Ectodermal cell (in vitro differentiated cells): ENCODE data around the gene EDEM2.
"Not testable (repeated sequence)": the region's sequence is repeated elsewhere in the genome, so short reads cannot be mapped to it uniquely, and the experiment has no call there.

Source experiments
- H3K27ac ChIP-seq: 2 replicates; pipeline ENCODE4 v1.7.0; 2013; ENCODE audit warnings: mild to moderate bottlenecking, low read depth, low read length; ENCODE audit not compliant: insufficient read depth, poor library complexity, severe bottlenecking
- H3K27me3 ChIP-seq: 2 replicates; pipeline ENCODE4 v1.7.0; 2013; ENCODE audit warnings: mild to moderate bottlenecking, low read length; ENCODE audit not compliant: insufficient read depth, control insufficient read depth, poor library complexity, severe bottlenecking
- H3K36me3 ChIP-seq: one replicate; pipeline ENCODE4 v1.7.0; 2013; ENCODE audit warnings: low read length; ENCODE audit not compliant: control insufficient read depth, insufficient read depth
- H3K4me1 ChIP-seq: one replicate; pipeline ENCODE4 v1.7.0; 2013; ENCODE audit warnings: low read length; ENCODE audit not compliant: control insufficient read depth, insufficient read depth
- H3K4me3 ChIP-seq: 2 replicates; pipeline ENCODE4 v1.7.0; 2013; ENCODE audit warnings: low read depth, low read length, control low read depth; ENCODE audit not compliant: insufficient read depth
- H3K9me3 ChIP-seq: 2 replicates; pipeline ENCODE4 v1.7.0; 2013; ENCODE audit warnings: mild to moderate bottlenecking, low read length, moderate library complexity; ENCODE audit not compliant: control insufficient read depth
- WGBS, 2 experiments: methylation state at CpG; one replicate each; pipeline ENCODE4 v1.1.7; 2013; ENCODE audit warnings: missing lambda C conversion rate in 2 of 2; 5-methylcytosine and 5-hydroxymethylcytosine counted together

EDEM2 gene

GRCh38 chr20:35168701-35169409, 21.7 kb upstream of the EDEM2 start:
- not testable (repeated sequence) for H3K36me3 ChIP-seq, H3K4me3 ChIP-seq, H3K9me3 ChIP-seq, H3K27me3 ChIP-seq, H3K27ac ChIP-seq
- WGBS, 2 experiments, result 90 to 93% methylated on average over 4 of the region's 4 CpGs
- peaks cover 11% of the 10 kb centered on the region for H3K4me1 ChIP-seq

- Histone ChIP-seq H3K27ac (no peak overlapping the region), H3K4me1 (peaks cover 11% of the 10 kb centered on the region), H3K9me3 (no peaks in the 10 kb centered on the region), H3K4me3 (no peak overlapping the region), H3K27me3 (peaks cover 7% of the 10 kb centered on the region), H3K36me3 (no peaks in the 10 kb centered on the region)
- 83 to 100% methylated on average over 1 of the region's 1 CpG for WGBS, 2 experiments
Measured at GRCh38 chr20:35167787-35168186, 20.7 kb upstream of the EDEM2 start.

- Histone ChIP-seq H3K27ac (no peak overlapping the region), H3K4me3 (no peak overlapping the region), H3K36me3 (no peaks in the 10 kb centered on the region), H3K9me3 (no peaks in the 10 kb centered on the region), H3K4me1 (peaks cover 8% of the 10 kb centered on the region), H3K27me3 (no peaks in the 10 kb centered on the region)
- 39 to 44% methylated on average over 5 of the region's 5 CpGs for WGBS, 2 experiments
Measured at GRCh38 chr20:35166242-35166830, 19.2 kb upstream of the EDEM2 start.

- WGBS, 2 experiments, result 78 to 81% methylated on average over 4 of the region's 4 CpGs
- Histone ChIP-seq H3K9me3 (no peaks in the 10 kb centered on the region), H3K27me3 (no peaks in the 10 kb centered on the region), H3K4me1 (peaks cover 5% of the 10 kb centered on the region), H3K27ac (no peak overlapping the region), H3K36me3 (no peaks in the 10 kb centered on the region), H3K4me3 (no peak overlapping the region)
Measured at GRCh38 chr20:35165221-35166185, 18.4 kb upstream of the EDEM2 start.

- H3K9me3 ChIP-seq, H3K27me3 ChIP-seq, H3K27ac ChIP-seq, H3K36me3 ChIP-seq, H3K4me3 ChIP-seq, H3K4me1 ChIP-seq: not testable (repeated sequence)
Measured at GRCh38 chr20:35164531-35164930, 17.4 kb upstream of the EDEM2 start.

GRCh38 chr20:35160341-35160740, 13.2 kb upstream of the EDEM2 start:
- H3K4me1 ChIP-seq, H3K27ac ChIP-seq, H3K9me3 ChIP-seq, H3K36me3 ChIP-seq, H3K27me3 ChIP-seq, H3K4me3 ChIP-seq: not testable (repeated sequence)
- 94 to 95% methylated on average over 5 of the region's 5 CpGs for WGBS, 2 experiments

- H3K4me1 ChIP-seq, result no peaks in the 10 kb centered on the region
- no peaks in the 10 kb centered on the region for H3K36me3 ChIP-seq
- WGBS, 2 experiments, result 92 to 93% methylated on average over 5 to 6 of the region's 6 CpGs
- H3K9me3 ChIP-seq, result no peaks in the 10 kb centered on the region
- H3K27ac ChIP-seq, result no peak overlapping the region
- no peak overlapping the region for H3K4me3 ChIP-seq
- H3K27me3 ChIP-seq, result no peaks in the 10 kb centered on the region
Measured at GRCh38 chr20:35156978-35157377, 9.8 kb upstream of the EDEM2 start.

GRCh38 chr20:35155936-35156335, 8.8 kb upstream of the EDEM2 start:
- 87 to 100% methylated on average over 2 of the region's 2 CpGs for WGBS, 2 experiments
- no peak overlapping the region for H3K27ac ChIP-seq

GRCh38 chr20:35151736-35152135, 4.6 kb upstream of the EDEM2 start:
- no peaks in the 10 kb centered on the region for H3K36me3 ChIP-seq
- H3K4me1 ChIP-seq, result no peaks in the 10 kb centered on the region
- H3K4me3 ChIP-seq, result no peak overlapping the region
- no peak overlapping the region for H3K27ac ChIP-seq
- WGBS, 2 experiments, result 96 to 98% methylated on average over 4 of the region's 4 CpGs
- H3K27me3 ChIP-seq, result no peaks in the 10 kb centered on the region
- no peaks in the 10 kb centered on the region for H3K9me3 ChIP-seq

More at GRCh38 chr20:35155936-35156335, 8.8 kb upstream of the EDEM2 start:
- no peaks in the 10 kb centered on the region for H3K36me3 ChIP-seq
- H3K4me3 ChIP-seq, result no peak overlapping the region
- H3K27me3 ChIP-seq, result no peaks in the 10 kb centered on the region
- no peaks in the 10 kb centered on the region for H3K9me3 ChIP-seq
- H3K4me1 ChIP-seq, result no peaks in the 10 kb centered on the region
